ENCODE data around the gene TBC1D20.

- TF ChIP-seq CTCF (conservative IDR thresholded peaks at IDR 0.05; ENCODE audit: low read depth, low read length), result no peak
- TF ChIP-seq RAD21 (IDR thresholded peaks at IDR 0.05; ENCODE audit: low read length), result no peak
- TF ChIP-seq BHLHE40 (IDR thresholded peaks at IDR 0.05; ENCODE audit: low read depth, low read length), result no peak
- no peak for TF ChIP-seq POLR2A (IDR thresholded peaks at IDR 0.05; ENCODE audit: low read depth, low read length)
- TF ChIP-seq MAZ (IDR thresholded peaks at IDR 0.05; ENCODE audit: borderline replicate concordance, low read depth, low read length), result no peak
- no peak for TF ChIP-seq USF2 (IDR thresholded peaks at IDR 0.05; ENCODE audit: low read depth, low read length)
- TF ChIP-seq ELK1 (IDR thresholded peaks at IDR 0.05; ENCODE audit: borderline replicate concordance, low read depth, low read length), result no peak
- TF ChIP-seq RCOR1 (IDR thresholded peaks at IDR 0.05; ENCODE audit: insufficient replicate concordance, low read length), result no peak
- TF ChIP-seq SMC3 (IDR thresholded peaks at IDR 0.05; ENCODE audit: low read depth, low read length), result no peak
- TF ChIP-seq MXI1 (IDR thresholded peaks at IDR 0.05; ENCODE audit: borderline replicate concordance, low read depth, low read length), result no peak
- no peak for TF ChIP-seq CEBPB (IDR thresholded peaks at IDR 0.05; ENCODE audit: low read depth, low read length)
- no peak for TF ChIP-seq FOS (IDR thresholded peaks at IDR 0.05; ENCODE audit: low read depth, low read length)
- no peak for TF ChIP-seq NFE2L2 (IDR thresholded peaks at IDR 0.05; ENCODE audit: low read depth, low read length)
- TF ChIP-seq MAFK (IDR thresholded peaks at IDR 0.05; ENCODE audit: low read depth, low read length), result no peak
Measured at GRCh38 chr20:417801-418342, 44.5 kb downstream of the TBC1D20 start.

All from IMR-90 (cell line).